ENCODE measurements around the gene F5. TPM values are rescaled to one million over a fixed set of nuclear protein-coding genes. Genes with fewer than 3 reads are reported as not detected.

F5 gene
- total and polyA plus RNA-seq, 2 of the 13 experiments (the other 11 are each of a cell fraction or from before 2014, with no cell fraction given): 38.3 to 64.0 TPM

DNA sequence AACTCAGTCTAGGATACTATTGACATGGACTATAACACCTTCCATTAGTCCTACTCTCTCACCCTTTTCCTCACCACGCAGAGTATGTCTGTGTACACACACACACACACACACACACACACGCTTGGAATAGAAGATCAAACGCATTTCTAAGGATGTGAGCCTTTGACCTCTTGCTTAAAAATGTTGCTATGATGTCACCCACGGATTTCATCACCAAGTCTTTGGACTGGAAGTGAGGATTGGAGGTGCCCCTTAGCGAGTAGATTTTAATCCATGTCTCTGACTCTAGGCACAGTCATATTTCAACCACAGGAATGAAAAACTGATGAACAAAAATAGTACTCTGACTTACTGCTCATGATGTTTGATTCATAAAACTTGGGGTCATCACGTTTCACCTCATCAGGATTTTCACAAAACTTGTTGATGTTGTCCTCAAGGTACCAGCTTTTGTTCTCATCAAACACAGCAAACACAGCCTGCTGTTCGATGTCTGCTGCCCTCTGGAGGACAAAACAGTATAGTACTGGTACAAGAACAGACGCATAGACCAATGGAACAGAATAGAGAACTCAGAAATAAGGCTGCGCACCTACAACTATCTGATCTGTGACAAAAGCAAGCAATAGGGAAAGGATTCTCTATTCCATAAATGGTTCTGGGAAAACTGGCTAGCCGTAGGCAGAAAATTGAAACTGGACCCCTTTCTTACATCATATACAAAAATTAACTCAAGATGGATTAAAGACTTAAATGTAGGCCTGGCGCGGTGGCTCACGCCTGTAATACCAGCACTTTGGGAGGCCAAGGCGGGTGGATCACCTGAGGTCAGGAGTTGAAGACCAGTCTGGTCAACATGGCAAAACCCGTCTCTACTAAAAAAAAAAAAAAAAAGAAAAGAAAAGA lies 39.9 kb downstream of the F5 start (continued):
- no peak for TF ChIP-seq RFX5 (IDR thresholded peaks at IDR 0.05; ENCODE audit: low read depth, low read length)
- TF ChIP-seq ZNF7 (CRISPR knock-in tag; IDR thresholded peaks at IDR 0.05): no peak
- peak; percentile 27; the same call in 1 of the 2 replicates for TF ChIP-seq SALL1 (CRISPR knock-in tag; IDR thresholded peaks at IDR 0.05)
- no peak for TF ChIP-seq ZNF574 (CRISPR knock-in tag; IDR thresholded peaks at IDR 0.05)
- TF ChIP-seq MED1 (CRISPR knock-in tag; IDR thresholded peaks at IDR 0.05): no peak
- TF ChIP-seq RARA (CRISPR knock-in tag; IDR thresholded peaks at IDR 0.05): peak; percentile 42; the same call in 1 of the 2 replicates
- TF ChIP-seq, protein P1, sequence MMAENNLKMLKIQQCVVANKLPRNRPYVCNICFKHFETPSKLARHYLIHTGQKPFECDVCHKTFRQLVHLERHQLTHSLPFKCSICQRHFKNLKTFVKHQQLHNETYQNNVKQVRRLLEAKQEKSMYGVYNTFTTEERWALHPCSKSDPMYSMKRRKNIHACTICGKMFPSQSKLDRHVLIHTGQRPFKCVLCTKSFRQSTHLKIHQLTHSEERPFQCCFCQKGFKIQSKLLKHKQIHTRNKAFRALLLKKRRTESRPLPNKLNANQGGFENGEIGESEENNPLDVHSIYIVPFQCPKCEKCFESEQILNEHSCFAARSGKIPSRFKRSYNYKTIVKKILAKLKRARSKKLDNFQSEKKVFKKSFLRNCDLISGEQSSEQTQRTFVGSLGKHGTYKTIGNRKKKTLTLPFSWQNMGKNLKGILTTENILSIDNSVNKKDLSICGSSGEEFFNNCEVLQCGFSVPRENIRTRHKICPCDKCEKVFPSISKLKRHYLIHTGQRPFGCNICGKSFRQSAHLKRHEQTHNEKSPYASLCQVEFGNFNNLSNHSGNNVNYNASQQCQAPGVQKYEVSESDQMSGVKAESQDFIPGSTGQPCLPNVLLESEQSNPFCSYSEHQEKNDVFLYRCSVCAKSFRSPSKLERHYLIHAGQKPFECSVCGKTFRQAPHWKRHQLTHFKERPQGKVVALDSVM (CRISPR knock-in tag; IDR thresholded peaks at IDR 0.05): no peak
- TF ChIP-seq ETV5 (CRISPR knock-in tag; IDR thresholded peaks at IDR 0.05; ENCODE audit: borderline replicate concordance): no peak
- no peak for TF ChIP-seq ZSCAN20 (CRISPR knock-in tag; IDR thresholded peaks at IDR 0.05; ENCODE audit: borderline replicate concordance)
- no peak for TF ChIP-seq RBAK (CRISPR knock-in tag; IDR thresholded peaks at IDR 0.05)
- TF ChIP-seq DMAP1 (CRISPR knock-in tag; IDR thresholded peaks at IDR 0.05): no peak
- no peak for TF ChIP-seq ZFP41 (CRISPR knock-in tag; IDR thresholded peaks at IDR 0.05; ENCODE audit: borderline replicate concordance)
- TF ChIP-seq KLF6 (CRISPR knock-in tag; IDR thresholded peaks at IDR 0.05): no peak
- TF ChIP-seq CHCHD3 (CRISPR knock-in tag; IDR thresholded peaks at IDR 0.05): no peak
- TF ChIP-seq ZNF143 (CRISPR knock-in tag; IDR thresholded peaks at IDR 0.05): no peak
- TF ChIP-seq, protein P2, sequence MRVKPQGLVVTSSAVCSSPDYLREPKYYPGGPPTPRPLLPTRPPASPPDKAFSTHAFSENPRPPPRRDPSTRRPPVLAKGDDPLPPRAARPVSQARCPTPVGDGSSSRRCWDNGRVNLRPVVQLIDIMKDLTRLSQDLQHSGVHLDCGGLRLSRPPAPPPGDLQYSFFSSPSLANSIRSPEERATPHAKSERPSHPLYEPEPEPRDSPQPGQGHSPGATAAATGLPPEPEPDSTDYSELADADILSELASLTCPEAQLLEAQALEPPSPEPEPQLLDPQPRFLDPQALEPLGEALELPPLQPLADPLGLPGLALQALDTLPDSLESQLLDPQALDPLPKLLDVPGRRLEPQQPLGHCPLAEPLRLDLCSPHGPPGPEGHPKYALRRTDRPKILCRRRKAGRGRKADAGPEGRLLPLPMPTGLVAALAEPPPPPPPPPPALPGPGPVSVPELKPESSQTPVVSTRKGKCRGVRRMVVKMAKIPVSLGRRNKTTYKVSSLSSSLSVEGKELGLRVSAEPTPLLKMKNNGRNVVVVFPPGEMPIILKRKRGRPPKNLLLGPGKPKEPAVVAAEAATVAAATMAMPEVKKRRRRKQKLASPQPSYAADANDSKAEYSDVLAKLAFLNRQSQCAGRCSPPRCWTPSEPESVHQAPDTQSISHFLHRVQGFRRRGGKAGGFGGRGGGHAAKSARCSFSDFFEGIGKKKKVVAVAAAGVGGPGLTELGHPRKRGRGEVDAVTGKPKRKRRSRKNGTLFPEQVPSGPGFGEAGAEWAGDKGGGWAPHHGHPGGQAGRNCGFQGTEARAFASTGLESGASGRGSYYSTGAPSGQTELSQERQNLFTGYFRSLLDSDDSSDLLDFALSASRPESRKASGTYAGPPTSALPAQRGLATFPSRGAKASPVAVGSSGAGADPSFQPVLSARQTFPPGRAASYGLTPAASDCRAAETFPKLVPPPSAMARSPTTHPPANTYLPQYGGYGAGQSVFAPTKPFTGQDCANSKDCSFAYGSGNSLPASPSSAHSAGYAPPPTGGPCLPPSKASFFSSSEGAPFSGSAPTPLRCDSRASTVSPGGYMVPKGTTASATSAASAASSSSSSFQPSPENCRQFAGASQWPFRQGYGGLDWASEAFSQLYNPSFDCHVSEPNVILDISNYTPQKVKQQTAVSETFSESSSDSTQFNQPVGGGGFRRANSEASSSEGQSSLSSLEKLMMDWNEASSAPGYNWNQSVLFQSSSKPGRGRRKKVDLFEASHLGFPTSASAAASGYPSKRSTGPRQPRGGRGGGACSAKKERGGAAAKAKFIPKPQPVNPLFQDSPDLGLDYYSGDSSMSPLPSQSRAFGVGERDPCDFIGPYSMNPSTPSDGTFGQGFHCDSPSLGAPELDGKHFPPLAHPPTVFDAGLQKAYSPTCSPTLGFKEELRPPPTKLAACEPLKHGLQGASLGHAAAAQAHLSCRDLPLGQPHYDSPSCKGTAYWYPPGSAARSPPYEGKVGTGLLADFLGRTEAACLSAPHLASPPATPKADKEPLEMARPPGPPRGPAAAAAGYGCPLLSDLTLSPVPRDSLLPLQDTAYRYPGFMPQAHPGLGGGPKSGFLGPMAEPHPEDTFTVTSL (CRISPR knock-in tag; IDR thresholded peaks at IDR 0.05; ENCODE audit: borderline replicate concordance): no peak
- no peak for TF ChIP-seq ZNF331 (CRISPR knock-in tag; IDR thresholded peaks at IDR 0.05)

Data from HepG2 (cell line).